ENCODE data around the gene CHAT.

CHAT gene

GRCh38 chr10:49690698-49691356, 77.0 kb downstream of the CHAT start:
- no peak for DNase-seq

- no peak for DNase-seq
Observed at GRCh38 chr10:49691588-49691987, 77.8 kb downstream of the CHAT start.

GRCh38 chr10:49694466-49694865, 80.6 kb downstream of the CHAT start:
- no peak for DNase-seq

GRCh38 chr10:49696311-49696710, 82.5 kb downstream of the CHAT start:
- DNase-seq: no peak

- no peak for DNase-seq
Observed at GRCh38 chr10:49698679-49699078, 84.8 kb downstream of the CHAT start.

- DNase-seq: no peak
Observed at GRCh38 chr10:49700211-49700610, 86.4 kb downstream of the CHAT start.

GRCh38 chr10:49700997-49701396, 87.2 kb downstream of the CHAT start:
- DNase-seq: no peak

GRCh38 chr10:49707585-49707984, 93.7 kb downstream of the CHAT start:
- DNase-seq: no peak

- no peak for DNase-seq
Observed at GRCh38 chr10:49709934-49710333, 96.1 kb downstream of the CHAT start.

- no peak for DNase-seq
Observed at GRCh38 chr10:49710966-49711365, 97.1 kb downstream of the CHAT start.

GRCh38 chr10:49711481-49711880, 97.6 kb downstream of the CHAT start:
- DNase-seq: no peak

GRCh38 chr10:49713266-49713665, 99.4 kb downstream of the CHAT start:
- DNase-seq: no peak
